ENCODE results near the gene OSBPL10.
"Not testable (repeated sequence)": the region's sequence is repeated elsewhere in the genome, so short reads cannot be mapped to it uniquely, and the experiment has no call there.

GRCh38 chr3:31992995-31993394, 11.9 kb upstream of the OSBPL10 start:
- not testable (repeated sequence) for TF ChIP-seq CTCF, POLR2AphosphoS5, EP300, POLR2A (IDR thresholded peaks at IDR 0.05)
